NB4 (cell line): ENCODE results near the gene SOCS2.

ENCODE experiments used
- MAX ChIP-seq: IDR thresholded peaks from 2 replicates; pipeline ENCODE4 v1.6.1; 2011; ENCODE audit warnings: low read depth, low read length
- MYC ChIP-seq: IDR thresholded peaks from 2 replicates; pipeline ENCODE4 v1.6.1; 2011; ENCODE audit warnings: low read depth, low read length
- POLR2A ChIP-seq: IDR thresholded peaks from 2 replicates; pipeline ENCODE4 v1.6.1; 2011; ENCODE audit warnings: mild to moderate bottlenecking; ENCODE audit not compliant: insufficient read length; ENCODE audit errors: extremely low read depth
- TF ChIP-seq, protein P1 (sequence below): IDR thresholded peaks from one replicate; pipeline ENCODE4 v1.5.1; 2012; ENCODE audit warnings: low read depth, low read length

DNA sequence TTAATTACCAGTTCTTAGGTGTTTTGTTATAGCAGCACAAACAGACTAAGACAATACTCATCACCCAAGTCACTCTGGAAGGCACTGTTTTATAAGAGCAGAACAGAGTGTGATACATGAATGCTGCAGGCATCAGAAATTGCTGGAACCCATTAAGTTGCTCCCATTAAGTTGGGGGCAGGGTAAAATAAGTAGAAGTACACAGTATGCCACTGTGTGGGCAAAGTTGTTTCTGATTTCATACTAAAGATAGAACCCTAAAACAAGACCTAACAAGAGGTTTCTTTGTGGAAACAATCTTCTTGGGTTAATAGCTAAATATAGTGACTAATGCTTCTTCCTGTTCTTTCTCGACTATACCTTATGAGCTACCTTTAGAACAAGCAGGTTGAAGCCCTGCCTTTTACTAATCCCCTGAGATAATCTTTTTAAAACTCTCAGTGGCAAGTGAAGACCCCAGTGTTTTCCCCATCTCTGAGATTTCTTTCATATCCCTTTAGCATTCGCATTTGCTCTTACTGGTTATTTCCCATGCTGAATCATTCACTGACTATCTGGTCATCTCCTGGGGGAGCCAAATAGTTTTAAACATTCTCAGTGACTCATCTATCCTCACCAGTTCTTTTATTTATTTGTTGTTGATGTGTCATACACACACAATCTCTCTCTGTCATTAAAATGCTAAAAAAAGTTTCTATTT is 52.3 kb downstream of the SOCS2 start:
- TF ChIP-seq, protein P1, sequence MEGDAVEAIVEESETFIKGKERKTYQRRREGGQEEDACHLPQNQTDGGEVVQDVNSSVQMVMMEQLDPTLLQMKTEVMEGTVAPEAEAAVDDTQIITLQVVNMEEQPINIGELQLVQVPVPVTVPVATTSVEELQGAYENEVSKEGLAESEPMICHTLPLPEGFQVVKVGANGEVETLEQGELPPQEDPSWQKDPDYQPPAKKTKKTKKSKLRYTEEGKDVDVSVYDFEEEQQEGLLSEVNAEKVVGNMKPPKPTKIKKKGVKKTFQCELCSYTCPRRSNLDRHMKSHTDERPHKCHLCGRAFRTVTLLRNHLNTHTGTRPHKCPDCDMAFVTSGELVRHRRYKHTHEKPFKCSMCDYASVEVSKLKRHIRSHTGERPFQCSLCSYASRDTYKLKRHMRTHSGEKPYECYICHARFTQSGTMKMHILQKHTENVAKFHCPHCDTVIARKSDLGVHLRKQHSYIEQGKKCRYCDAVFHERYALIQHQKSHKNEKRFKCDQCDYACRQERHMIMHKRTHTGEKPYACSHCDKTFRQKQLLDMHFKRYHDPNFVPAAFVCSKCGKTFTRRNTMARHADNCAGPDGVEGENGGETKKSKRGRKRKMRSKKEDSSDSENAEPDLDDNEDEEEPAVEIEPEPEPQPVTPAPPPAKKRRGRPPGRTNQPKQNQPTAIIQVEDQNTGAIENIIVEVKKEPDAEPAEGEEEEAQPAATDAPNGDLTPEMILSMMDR, result no peak
- TF ChIP-seq POLR2A (no peak), MAX (no peak), MYC (no peak)
